ENCODE results near the gene TWF2. TPM values are rescaled to one million over a fixed set of nuclear protein-coding genes. Genes with fewer than 3 reads are reported as not detected.

Gene TWF2
- total and polyA plus RNA-seq, 2 of the 13 experiments (the other 11 are each of a cell fraction or from before 2014, with no cell fraction given), result 45.5 to 108 TPM

GRCh38 chr3:52238193-52238760, 681 bp downstream of the TWF2 start (continued):
- TF ChIP-seq ZNF646 (CRISPR knock-in tag; IDR thresholded peaks at IDR 0.05), result no peak
- TF ChIP-seq, protein P1, sequence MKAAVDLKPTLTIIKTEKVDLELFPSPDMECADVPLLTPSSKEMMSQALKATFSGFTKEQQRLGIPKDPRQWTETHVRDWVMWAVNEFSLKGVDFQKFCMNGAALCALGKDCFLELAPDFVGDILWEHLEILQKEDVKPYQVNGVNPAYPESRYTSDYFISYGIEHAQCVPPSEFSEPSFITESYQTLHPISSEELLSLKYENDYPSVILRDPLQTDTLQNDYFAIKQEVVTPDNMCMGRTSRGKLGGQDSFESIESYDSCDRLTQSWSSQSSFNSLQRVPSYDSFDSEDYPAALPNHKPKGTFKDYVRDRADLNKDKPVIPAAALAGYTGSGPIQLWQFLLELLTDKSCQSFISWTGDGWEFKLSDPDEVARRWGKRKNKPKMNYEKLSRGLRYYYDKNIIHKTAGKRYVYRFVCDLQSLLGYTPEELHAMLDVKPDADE (CRISPR knock-in tag; IDR thresholded peaks at IDR 0.05), result no peak
- TF ChIP-seq BORCS8-MEF2B (CRISPR knock-in tag; IDR thresholded peaks at IDR 0.05), result 0 out of 2 replicates have a peak, but pooled peaks have one; percentile 7
- 0 out of 2 replicates have a peak, but pooled peaks have one; percentile 64 for TF ChIP-seq IRX3 (CRISPR knock-in tag; IDR thresholded peaks at IDR 0.05; ENCODE audit: borderline replicate concordance, low read depth)
- 0 out of 2 replicates have a peak, but pooled peaks have one; percentile 40 for TF ChIP-seq ZNF775 (CRISPR knock-in tag; IDR thresholded peaks at IDR 0.05; ENCODE audit: borderline replicate concordance)
- TF ChIP-seq ZBTB2 (CRISPR knock-in tag; IDR thresholded peaks at IDR 0.05; ENCODE audit: low read depth), result peak; percentile 75; the same call in 1 of the 2 replicates
- TF ChIP-seq, protein P2, sequence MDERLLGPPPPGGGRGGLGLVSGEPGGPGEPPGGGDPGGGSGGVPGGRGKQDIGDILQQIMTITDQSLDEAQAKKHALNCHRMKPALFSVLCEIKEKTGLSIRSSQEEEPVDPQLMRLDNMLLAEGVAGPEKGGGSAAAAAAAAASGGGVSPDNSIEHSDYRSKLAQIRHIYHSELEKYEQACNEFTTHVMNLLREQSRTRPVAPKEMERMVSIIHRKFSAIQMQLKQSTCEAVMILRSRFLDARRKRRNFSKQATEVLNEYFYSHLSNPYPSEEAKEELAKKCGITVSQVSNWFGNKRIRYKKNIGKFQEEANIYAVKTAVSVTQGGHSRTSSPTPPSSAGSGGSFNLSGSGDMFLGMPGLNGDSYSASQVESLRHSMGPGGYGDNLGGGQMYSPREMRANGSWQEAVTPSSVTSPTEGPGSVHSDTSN (CRISPR knock-in tag; IDR thresholded peaks at IDR 0.05), result no peak
- TF ChIP-seq PCBP1 (IDR thresholded peaks at IDR 0.05; ENCODE audit: borderline replicate concordance, low read depth, low read length), result no peak
- TF ChIP-seq MIXL1 (CRISPR knock-in tag; IDR thresholded peaks at IDR 0.05), result no peak
- no peak for TF ChIP-seq ZNF468 (CRISPR knock-in tag; IDR thresholded peaks at IDR 0.05)
- TF ChIP-seq UBTF (CRISPR knock-in tag; IDR thresholded peaks at IDR 0.05), result peak; percentile 29; the same call in 1 of the 2 replicates
- no peak for TF ChIP-seq HES4 (CRISPR knock-in tag; IDR thresholded peaks at IDR 0.05; ENCODE audit: borderline replicate concordance)
- TF ChIP-seq ZNF138 (CRISPR knock-in tag; IDR thresholded peaks at IDR 0.05; ENCODE audit: low read depth), result no peak
- TF ChIP-seq GMEB2 (CRISPR knock-in tag; IDR thresholded peaks at IDR 0.05; ENCODE audit: low read depth), result no peak
